Uterine smooth muscle cell (primary cell): ENCODE measurements around the gene NID1. TPM values are rescaled to one million over a fixed set of nuclear protein-coding genes. Genes with fewer than 3 reads are reported as not detected.

Experiments used
- total RNA-seq: library from RNA; depleted of rRNA; stranded (reverse); fragments of >200 nt; gene quantifications from 2 replicates; pipeline ENCODE4 v1.2.3, GENCODE V29; 2014

Gene NID1, protein sequence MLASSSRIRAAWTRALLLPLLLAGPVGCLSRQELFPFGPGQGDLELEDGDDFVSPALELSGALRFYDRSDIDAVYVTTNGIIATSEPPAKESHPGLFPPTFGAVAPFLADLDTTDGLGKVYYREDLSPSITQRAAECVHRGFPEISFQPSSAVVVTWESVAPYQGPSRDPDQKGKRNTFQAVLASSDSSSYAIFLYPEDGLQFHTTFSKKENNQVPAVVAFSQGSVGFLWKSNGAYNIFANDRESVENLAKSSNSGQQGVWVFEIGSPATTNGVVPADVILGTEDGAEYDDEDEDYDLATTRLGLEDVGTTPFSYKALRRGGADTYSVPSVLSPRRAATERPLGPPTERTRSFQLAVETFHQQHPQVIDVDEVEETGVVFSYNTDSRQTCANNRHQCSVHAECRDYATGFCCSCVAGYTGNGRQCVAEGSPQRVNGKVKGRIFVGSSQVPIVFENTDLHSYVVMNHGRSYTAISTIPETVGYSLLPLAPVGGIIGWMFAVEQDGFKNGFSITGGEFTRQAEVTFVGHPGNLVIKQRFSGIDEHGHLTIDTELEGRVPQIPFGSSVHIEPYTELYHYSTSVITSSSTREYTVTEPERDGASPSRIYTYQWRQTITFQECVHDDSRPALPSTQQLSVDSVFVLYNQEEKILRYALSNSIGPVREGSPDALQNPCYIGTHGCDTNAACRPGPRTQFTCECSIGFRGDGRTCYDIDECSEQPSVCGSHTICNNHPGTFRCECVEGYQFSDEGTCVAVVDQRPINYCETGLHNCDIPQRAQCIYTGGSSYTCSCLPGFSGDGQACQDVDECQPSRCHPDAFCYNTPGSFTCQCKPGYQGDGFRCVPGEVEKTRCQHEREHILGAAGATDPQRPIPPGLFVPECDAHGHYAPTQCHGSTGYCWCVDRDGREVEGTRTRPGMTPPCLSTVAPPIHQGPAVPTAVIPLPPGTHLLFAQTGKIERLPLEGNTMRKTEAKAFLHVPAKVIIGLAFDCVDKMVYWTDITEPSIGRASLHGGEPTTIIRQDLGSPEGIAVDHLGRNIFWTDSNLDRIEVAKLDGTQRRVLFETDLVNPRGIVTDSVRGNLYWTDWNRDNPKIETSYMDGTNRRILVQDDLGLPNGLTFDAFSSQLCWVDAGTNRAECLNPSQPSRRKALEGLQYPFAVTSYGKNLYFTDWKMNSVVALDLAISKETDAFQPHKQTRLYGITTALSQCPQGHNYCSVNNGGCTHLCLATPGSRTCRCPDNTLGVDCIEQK
- 94.4 and 113 TPM in 2 replicates for total RNA-seq

DNA sequence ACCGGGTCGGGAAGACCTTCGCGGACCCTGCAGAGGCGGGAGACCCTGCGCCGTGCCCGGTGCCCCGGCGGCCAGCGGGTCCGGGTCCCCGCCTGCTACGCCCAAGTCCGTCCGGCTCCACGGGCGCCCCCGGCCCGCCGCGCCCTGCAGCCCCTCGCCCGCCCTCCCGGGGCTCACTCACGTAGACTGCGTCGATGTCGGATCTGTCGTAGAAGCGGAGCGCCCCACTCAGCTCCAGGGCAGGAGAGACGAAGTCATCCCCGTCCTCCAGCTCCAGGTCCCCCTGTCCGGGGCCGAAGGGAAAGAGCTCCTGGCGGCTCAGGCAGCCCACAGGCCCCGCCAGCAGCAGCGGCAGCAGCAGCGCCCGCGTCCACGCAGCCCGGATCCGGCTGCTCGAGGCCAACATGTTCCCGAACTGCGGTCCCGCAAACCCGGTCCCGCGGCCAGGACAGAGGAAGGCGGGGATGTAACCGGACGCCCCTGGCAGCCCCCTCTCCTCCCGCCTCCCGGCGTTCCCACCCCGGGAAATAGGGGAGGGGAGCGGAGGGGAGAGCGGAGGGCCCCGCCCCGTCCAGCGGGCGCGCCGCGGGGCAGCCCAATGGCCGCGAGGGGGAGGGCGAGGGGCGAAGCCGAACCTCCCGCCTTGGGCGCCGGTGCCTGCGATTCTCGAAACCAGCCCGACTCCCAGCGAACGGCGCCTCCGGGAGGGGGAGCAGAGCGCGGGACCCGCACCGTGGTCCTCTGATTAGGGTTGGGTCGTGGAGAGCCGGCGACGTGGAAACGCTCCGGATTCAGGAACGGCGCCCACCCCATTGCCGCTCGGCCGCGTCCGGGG lies at the start of gene NID1:
NID1 (minus strand) TSS at position 417 of the 835 bp plus-strand sequence; CDS start at position 406, 11 bp downstream.

Other genes with a start within 250 kb of the NID1 start
- gene LYST, start 198.2 kb downstream of the NID1 start, total RNA-seq: 29.7 and 38.6 TPM in 2 replicates
- 7.1 and 18.0 TPM in 2 replicates for gene GPR137B, start 77.4 kb upstream of the NID1 start, total RNA-seq
- gene ERO1B, start 216.9 kb upstream of the NID1 start, total RNA-seq: 3.1 and 16.1 TPM in 2 replicates